Calu3 (cell line): Measurements from ENCODE around the gene MON2. TPM values are rescaled to one million over a fixed set of nuclear protein-coding genes. Genes with fewer than 3 reads are reported as not detected.
"Not testable (repeated sequence)": the region's sequence is repeated elsewhere in the genome, so short reads cannot be mapped to it uniquely, and the experiment has no call there.

Source experiments
- BruUV-seq: library from RNA; stranded (reverse); fragments of 400-500 nt; replicated peaks from 2 replicates; lab custom pipeline; 2021; lab: Mats Ljungman, UMichigan
- CTCF ChIA-PET: fragments of 300-600 bp; sonication (Branson Sonifier 250); formaldehyde crosslinking; loops from one replicate; lab custom pipeline; 2022; ENCODE audit warnings: antibody characterized with exemption; lab: Charles Lee
- DNase-seq: peaks from one replicate; pipeline ENCODE4 v3.0.0; 2022
- H3K27ac Mint-ChIP-seq: one replicate; pipeline ENCODE4 v1.8.0; 2022; ENCODE audit warnings: mixed read lengths; ENCODE audit not compliant: unreplicated experiment
- H3K27me3 Mint-ChIP-seq: one replicate; pipeline ENCODE4 v1.8.0; 2022; ENCODE audit warnings: mixed read lengths; ENCODE audit not compliant: unreplicated experiment
- H3K36me3 Mint-ChIP-seq: one replicate; pipeline ENCODE4 v1.8.0; 2022; ENCODE audit warnings: mild to moderate bottlenecking, moderate library complexity, mixed read lengths; ENCODE audit not compliant: insufficient read depth, unreplicated experiment
- H3K4me1 Mint-ChIP-seq: one replicate; pipeline ENCODE4 v1.8.0; 2022; ENCODE audit warnings: mild to moderate bottlenecking, low read depth, mixed read lengths; ENCODE audit not compliant: unreplicated experiment
- H3K4me3 Mint-ChIP-seq: one replicate; pipeline ENCODE4 v1.8.0; 2022; ENCODE audit warnings: mild to moderate bottlenecking, low read depth, moderate library complexity, mixed read lengths; ENCODE audit not compliant: unreplicated experiment
- H3K9me3 Mint-ChIP-seq: one replicate; pipeline ENCODE4 v1.8.0; 2022; ENCODE audit warnings: low read depth, mixed read lengths; ENCODE audit not compliant: unreplicated experiment
- CTCF ChIP-seq: fragments of 200-600 bp; IDR thresholded peaks from one replicate; pipeline ENCODE4 v1.8.0; 2022; ENCODE audit warnings: antibody characterized with exemption; ENCODE audit not compliant: unreplicated experiment
- intact Hi-C: fragments of 100-400 bp; cut with micrococcal nuclease; formaldehyde crosslinking; loops from one replicate; pipeline ENCODE4 v1.10.0; 2022; ENCODE audit not compliant: unreplicated experiment
- total RNA-seq: library from RNA; stranded (reverse); gene quantifications from 2 replicates; pipeline ENCODE4 v1.2.3, GENCODE V29; 2022

Gene MON2
- total RNA-seq, 1 experiment from 2014 or later: 46.7 TPM

- H3K36me3 Mint-ChIP-seq: no peaks in the 10 kb centered on the region
These were observed 19.7 kb upstream of the MON2 start for GRCh38 chr12:62446754-62447452.

GRCh38 chr12:62448436-62448835 lies 18.2 kb upstream of the MON2 start:
- no peak for TF ChIP-seq CTCF
- peaks cover 31% of the 10 kb centered on the region for H3K27me3 Mint-ChIP-seq
- H3K27ac Mint-ChIP-seq: no peak overlapping the region
- no peaks in the 10 kb centered on the region for H3K9me3 Mint-ChIP-seq
- DNase-seq: no peak
- no peaks in the 10 kb centered on the region for H3K36me3 Mint-ChIP-seq
- CTCF ChIA-PET: interaction anchor here (0.6 kb wide), 1 partner anchor 1758 kb away, joined by 6 read pairs; no protein-coding TSS in a partner anchor
- intact Hi-C loops: loop anchor here (5.0 kb wide), 1 partner anchor 274 kb away; no protein-coding TSS in a partner anchor
- no peak overlapping the region for H3K4me3 Mint-ChIP-seq
- H3K4me1 Mint-ChIP-seq: no peaks in the 10 kb centered on the region
- no TSS peak for BruUV-seq

More at GRCh38 chr12:62446754-62447452, 19.7 kb upstream of the MON2 start:
- H3K4me1 Mint-ChIP-seq: no peaks in the 10 kb centered on the region
- intact Hi-C loops: loop anchor here (5.0 kb wide), 1 partner anchor 275 kb away; no protein-coding TSS in a partner anchor
- CTCF ChIA-PET: no interaction called here
- no peaks in the 10 kb centered on the region for H3K9me3 Mint-ChIP-seq
- no TSS peak for BruUV-seq
- no peak overlapping the region for H3K4me3 Mint-ChIP-seq
- no peak for TF ChIP-seq CTCF
- H3K27me3 Mint-ChIP-seq: peaks cover 15% of the 10 kb centered on the region
- no peak overlapping the region for H3K27ac Mint-ChIP-seq
- DNase-seq: no peak

GRCh38 chr12:62455429-62455828 lies 11.2 kb upstream of the MON2 start:
- H3K4me1 Mint-ChIP-seq, DNase-seq, intact Hi-C loops, BruUV-seq, H3K27ac Mint-ChIP-seq, CTCF ChIA-PET, H3K4me3 Mint-ChIP-seq, H3K9me3 Mint-ChIP-seq, H3K36me3 Mint-ChIP-seq: not testable (repeated sequence)
- peaks cover 44% of the 10 kb centered on the region for H3K27me3 Mint-ChIP-seq

GRCh38 chr12:62458626-62459025 lies 8.0 kb upstream of the MON2 start:
- no peak overlapping the region for H3K27ac Mint-ChIP-seq
- no TSS peak for BruUV-seq
- CTCF ChIA-PET: interaction anchor here (1.2 kb wide), 1 partner anchor 24 kb away, joined by 5 read pairs; no protein-coding TSS in a partner anchor
- intact Hi-C loops: no loop called here
- H3K4me3 Mint-ChIP-seq: no peak overlapping the region
- no peak for TF ChIP-seq CTCF
- DNase-seq: no peak
- no peaks in the 10 kb centered on the region for H3K36me3 Mint-ChIP-seq
- peaks cover 5% of the 10 kb centered on the region for H3K9me3 Mint-ChIP-seq
- peaks cover 34% of the 10 kb centered on the region for H3K27me3 Mint-ChIP-seq
- H3K4me1 Mint-ChIP-seq: no peaks in the 10 kb centered on the region

GRCh38 chr12:62459976-62460375 lies 6.7 kb upstream of the MON2 start:
- no TSS peak for BruUV-seq
- no peak for DNase-seq
- CTCF ChIA-PET: no interaction called here
- H3K36me3 Mint-ChIP-seq: no peaks in the 10 kb centered on the region
- intact Hi-C loops: no loop called here
- H3K9me3 Mint-ChIP-seq: peaks cover 5% of the 10 kb centered on the region
- no peak for TF ChIP-seq CTCF
- H3K27ac Mint-ChIP-seq: no peak overlapping the region
- no peak overlapping the region for H3K4me3 Mint-ChIP-seq
- H3K4me1 Mint-ChIP-seq: no peaks in the 10 kb centered on the region
- peaks cover 40% of the 10 kb centered on the region for H3K27me3 Mint-ChIP-seq

- H3K27ac Mint-ChIP-seq, intact Hi-C loops, BruUV-seq, DNase-seq, H3K4me1 Mint-ChIP-seq, H3K4me3 Mint-ChIP-seq, CTCF ChIA-PET, H3K9me3 Mint-ChIP-seq, H3K36me3 Mint-ChIP-seq: not testable (repeated sequence)
- H3K27me3 Mint-ChIP-seq: peaks cover 40% of the 10 kb centered on the region
These were observed 5.3 kb upstream of the MON2 start for GRCh38 chr12:62461171-62461837.
